GOT3 (cell line): Measurements from ENCODE around the gene SORCS1.

Experiments
- DNase-seq: peaks from one replicate; lab custom pipeline; 2025; ENCODE audit warnings: mixed read lengths; lab: John Stamatoyannopoulos, UW

SORCS1 gene

DNA sequence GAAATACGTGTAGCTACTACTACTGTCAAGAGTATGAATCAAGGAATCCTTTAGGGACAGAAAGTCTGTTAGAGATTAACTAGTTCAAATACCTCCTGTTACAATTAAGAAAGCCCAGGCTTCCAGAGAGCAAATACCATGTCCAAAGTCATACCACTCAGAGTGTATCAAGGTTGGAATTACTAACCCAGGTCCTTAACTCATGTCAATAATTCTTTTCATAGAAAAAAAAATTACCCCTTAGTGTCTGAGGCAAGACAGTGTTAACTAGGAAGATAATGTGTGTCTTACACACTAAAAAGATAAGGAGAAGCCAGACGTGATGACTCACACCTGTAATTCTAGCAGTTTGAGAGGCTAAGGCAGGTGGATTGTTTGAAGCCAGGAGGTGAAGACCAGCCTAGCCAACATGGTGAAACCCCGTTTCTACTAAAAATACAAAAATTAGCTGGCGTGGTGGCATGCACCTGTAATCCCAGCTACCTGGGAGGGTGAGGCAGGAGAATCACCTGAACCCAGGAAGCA lies 423.4 kb downstream of the SORCS1 start:
- DNase-seq = no peak

DNA sequence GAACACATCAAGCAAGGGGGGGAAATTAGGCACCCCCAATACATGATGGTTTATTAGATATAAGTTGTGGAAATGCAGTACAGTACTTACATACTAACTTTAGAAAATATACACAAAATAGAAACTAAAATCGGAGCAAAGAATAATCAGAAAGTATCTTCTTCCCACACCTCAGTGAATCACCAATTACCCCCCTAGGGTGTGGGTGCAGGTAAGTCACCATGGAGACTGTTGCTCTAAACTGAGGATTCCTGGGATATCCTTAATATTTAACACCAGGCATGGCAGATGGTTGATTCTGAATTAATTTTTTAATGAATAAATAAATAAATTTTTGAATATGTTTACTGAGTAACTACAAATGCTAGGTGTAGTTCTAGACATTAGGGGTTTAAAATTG lies 424.4 kb downstream of the SORCS1 start:
- no peak for DNase-seq

DNA sequence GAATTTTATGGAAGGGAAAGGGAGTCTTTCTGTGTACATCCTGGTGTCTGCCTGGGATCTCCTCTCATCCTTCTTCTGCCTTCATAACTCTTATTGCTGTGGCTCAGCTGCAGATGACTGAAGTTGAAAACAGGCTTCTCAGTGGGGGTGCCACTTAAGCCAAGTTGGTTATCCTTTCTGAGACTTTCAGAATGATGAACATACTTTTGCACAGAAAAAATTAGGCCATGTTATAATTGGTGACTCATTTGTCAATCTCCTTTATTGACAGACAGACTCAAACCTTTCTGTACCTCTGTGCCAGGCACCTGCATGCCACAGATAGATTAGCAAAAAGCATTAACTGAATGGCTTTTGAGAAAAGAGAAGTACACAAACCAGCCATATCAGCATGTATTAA lies 430.3 kb downstream of the SORCS1 start:
- no peak for DNase-seq

DNA sequence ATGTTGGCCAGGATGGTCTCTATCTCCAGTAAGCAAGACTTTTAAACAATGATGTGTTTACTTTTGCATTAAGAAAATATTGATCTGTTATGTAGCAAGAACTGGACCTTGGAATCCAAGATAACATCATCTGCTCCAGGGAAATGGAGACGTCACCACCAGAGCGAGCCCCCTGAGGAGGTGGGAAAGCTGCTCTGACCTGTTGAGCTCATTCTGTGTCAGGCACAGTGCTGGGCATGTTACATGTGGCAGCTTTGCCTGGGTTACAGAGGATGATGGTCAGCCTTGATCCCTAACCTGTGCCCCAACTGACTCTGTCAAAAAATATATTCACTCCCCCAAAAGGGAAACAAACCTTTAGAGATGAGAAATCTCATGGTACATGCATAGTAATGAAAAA lies 436.3 kb downstream of the SORCS1 start:
- DNase-seq = no peak

DNA sequence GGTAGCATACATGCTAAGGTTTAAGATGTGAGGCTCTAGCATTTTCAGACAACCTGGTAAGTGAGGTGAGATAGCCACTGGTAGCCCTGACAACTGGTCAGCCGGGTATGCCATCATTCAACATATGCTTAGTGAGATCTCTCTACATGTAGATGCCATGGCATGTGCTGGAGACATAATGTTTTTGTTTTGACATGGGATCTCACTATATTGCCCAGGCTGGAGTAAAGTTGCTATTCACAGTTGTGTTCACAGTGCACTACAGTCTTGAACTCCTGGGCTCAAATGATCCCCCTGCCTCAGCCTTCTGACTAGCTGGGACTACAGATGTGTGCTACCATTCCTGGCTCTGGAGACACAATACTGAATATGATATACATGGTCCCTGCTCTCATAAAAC lies 437.3 kb downstream of the SORCS1 start:
- no peak for DNase-seq

DNA sequence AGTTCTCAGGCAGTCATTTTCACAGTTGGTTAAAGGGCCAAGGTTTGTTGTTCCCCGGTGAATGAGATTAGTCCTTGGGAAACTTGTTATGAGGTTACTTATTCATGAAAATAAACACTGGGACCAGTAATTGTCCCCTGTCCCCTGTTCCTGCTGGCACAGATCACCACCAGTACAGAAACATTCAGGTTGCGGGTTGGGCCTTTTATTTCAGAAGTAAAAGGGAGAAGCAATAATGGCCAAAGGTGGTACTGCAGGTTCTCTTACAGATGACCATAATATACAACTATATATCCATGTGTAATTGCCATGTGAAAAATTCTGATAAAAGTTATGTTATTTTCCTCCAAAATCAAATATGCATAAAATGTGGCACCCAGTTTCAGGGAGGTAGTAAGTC lies 442.0 kb downstream of the SORCS1 start:
- no peak for DNase-seq

DNA sequence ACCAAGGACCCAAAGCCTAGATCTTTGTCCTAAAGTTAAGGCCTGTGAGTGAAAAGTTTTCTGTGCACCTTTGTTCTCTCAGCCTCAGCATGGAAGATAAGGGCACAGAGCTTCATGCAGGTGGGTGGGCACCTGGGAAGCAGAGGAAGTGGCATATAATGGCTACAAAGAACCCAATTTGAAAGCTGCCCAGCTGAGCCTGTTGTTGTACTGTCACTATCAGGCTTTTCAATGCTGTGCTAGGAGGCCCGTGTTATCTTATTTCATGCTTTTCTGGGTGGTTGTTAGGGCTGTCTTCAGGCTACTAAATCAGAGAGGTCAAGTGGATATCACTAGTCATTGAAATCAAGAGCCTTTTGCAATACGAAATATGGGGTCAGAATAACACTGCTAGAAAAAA lies 443.8 kb downstream of the SORCS1 start:
- DNase-seq = no peak

DNA sequence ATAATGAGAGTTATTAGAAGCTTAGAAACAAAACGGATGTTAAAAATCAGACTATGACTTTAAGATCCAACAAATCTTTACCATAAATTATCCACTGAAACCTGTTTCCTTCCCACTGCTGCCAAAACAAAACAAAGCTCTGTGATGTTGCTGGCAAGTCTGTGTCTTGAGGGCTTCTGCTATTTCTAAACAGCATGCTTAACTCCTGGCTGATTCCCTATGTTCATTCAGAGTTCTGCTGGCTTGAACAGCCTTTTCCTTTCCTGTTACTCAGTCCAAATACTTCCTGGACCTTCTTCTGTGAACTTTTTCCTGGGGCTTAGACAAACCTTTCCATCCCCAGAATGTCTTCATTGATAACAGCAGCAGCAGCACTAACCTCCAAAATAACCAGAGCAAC lies 448.1 kb downstream of the SORCS1 start:
- no peak for DNase-seq

DNA sequence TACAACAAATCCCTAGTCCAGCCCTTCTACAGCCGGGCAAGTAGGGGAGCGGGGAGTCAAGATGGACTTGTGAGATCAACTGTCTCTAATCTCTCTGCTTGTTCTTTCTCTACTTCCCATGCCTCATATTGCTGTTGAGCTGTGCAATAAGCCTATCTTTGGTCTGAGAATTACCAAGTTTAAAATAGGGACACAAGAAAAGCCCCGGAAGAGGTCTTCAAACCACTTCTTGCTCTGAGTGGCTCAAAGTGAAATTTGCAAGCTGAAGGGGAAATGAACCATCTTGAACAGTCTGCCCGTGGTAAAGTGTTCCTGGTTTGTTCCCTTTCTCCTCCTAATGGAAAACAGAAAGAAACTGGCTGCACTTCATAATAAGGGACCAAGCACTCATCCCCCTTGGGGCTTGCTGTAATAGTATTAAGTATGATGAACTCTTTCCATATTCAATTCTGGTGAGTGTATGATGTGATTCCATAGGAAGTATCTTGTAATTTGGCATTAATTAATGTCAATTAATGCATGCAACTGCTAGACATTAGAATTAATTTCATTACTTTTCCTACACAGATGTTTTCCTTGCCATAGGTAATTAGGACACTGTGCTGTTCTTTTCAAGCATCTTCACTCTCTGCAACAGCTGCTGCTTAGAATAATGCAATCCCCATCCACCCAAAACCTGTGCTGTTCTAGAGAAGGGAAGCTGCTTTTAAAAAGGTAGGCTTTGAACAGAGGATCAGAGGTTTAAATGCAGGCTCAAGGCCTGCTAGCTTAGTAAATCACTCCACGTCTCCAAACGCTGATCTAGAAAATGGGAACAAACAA lies 449.6 kb downstream of the SORCS1 start:
- no peak for DNase-seq

DNA sequence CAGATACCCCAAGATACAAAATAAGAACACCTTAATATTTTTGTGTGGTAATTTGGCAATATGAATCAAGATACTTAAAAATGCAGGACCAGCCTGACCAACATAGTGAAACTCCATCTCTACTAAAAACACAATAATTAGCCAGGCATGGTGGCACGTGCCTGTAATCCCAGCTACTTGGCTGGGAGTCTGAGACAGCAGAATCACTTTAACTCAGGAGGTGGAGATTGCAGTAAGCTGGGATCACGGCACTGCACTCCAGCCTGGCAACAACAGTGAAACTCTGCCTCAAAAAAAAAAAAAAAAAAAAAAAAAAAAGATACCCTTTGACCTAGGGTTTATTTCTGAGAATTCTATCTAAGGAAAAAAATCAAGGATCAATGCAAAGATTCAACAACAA lies 450.7 kb downstream of the SORCS1 start:
- no peak for DNase-seq

DNA sequence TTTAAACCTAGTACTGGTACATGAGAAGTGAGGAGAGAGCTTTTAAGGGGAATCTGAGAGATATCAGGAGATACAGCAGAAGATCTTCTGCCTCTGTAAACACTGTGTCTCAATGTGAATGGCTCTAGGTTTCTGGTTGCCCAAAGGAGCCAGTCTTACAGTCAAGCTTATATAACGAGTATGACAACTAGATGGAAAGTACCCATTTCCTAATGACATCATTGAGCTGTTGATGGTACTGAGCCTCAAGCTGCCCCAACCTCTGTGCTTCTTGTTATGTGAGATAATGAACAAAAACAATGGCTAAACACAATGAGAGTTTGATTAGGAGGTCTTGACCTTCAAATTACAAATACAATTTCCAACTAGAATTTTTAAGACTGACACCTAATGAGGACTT lies 451.5 kb downstream of the SORCS1 start:
- no peak for DNase-seq

DNA sequence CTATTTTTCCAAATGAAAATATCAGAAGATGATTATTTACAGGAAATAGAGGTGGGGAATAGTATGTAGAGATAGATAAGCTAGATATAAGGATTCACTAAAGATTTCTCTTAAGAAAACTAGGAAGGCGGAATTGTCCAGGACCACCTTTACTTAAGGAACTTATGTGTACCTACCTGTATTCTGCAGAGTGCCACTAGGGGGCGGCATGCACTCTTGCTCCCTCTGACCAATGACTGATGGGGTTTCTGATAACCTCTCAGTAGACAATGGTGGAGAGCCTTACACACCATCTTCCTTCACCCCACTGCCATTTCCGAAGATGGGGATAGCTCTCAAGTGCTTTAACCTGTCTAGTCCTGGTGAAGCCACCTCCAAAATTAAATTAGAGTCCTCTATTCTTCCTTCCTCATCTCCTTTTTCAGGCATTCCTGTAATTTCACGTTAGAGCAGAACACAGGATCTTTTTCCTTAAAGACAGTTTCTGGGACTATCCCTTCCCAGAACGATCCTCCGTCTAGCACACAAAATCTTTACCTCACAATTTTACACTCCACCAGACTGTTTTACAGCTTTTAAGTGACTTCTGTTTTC lies 453.1 kb downstream of the SORCS1 start:
- DNase-seq = no peak

DNA sequence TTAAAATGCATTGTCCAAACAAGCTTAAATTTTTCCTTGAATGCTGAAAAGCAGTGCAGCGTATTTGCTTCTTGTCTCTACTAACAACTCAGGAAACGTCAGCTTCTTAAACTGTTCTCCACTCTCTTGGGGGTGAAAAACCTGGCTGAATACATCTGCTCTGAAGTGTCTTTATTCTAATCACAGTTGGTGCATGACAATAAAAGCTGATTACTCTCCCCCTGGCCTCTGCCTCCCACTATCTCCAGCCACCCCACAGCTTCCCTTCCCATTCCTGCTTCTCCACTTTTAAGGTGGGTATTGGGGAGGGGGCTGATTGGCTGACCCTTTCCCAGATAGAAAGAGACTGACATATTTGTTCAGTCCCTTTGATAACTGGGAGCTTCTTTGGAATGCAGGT lies 456.0 kb downstream of the SORCS1 start:
- DNase-seq = no peak

DNA sequence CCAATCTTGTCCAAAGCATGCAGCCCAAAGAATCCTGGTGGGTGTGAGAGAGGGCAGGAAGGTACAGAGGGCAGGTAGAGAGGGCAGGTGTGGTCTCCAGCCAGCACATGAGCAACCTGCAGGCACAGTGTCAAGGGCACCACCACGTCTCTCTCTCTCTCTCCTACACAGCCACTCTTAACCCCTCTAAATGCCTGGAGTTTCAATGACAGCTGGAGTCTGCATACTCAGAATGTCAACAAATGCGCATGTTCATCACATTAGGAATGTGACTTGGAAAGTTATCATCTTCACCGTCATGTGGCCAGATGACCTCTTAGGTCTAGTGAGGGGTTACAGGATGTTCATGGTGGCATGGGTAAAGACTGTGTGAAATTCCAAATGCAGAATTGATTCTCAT lies 456.8 kb downstream of the SORCS1 start:
- no peak for DNase-seq

DNA sequence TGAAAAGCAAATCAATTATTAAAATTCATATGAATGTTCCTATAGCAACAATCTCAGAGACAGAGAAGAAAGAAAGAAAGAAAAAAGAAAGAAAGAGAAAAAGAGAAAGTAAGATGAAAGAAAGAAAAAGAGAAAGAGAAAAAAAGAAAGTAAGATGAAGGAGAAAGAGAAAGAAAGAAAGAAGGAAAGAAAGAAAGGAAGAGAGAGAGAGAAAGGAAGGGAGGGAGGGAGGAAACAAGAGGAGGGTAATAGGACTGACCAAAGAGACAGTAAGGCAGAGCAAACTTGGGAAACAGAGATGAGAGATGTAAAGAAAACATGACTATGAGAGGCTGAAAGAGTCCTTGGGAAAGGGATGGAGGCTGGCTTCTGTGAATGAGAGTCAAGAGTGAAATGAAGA lies 458.4 kb downstream of the SORCS1 start:
- no peak for DNase-seq

DNA sequence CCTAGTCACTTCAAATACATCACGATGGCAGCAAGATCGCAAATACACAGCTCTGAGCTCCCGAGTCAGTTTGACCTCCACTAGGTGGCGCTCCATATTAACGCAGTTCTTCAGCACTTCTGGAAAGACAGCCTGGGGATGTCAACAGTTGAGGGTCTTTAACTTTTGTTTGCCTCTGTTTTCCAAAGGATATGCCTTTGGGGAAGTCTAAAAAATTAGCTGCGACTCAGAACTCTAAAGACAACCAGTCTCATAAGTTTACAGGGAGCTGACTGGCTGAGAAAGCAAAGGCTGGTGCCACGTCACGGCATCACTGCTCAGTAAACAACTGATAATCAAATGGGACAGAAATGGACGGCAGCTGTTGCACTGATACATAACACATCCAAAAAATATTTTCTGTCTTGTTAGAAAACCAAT lies 458.8 kb downstream of the SORCS1 start:
- DNase-seq = no peak

DNA sequence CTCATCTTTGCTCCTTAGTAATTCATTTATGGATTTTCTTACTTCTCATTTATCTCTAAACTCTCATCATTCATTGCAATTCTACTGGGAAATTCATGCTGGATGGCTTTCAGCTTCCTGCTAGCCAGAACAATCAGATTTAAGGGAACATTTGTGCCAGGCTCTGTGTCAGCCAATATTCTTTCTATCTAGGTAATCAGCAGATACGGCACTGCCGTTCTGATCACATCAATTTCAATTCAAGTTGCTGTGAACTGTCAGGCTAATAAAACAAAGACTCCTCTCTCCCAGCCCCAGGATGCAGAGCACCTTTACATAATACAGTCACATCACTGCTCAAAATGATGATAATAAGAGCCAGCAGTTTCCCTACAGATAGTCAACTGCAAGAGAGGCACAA lies 468.3 kb downstream of the SORCS1 start:
- DNase-seq = no peak

DNA sequence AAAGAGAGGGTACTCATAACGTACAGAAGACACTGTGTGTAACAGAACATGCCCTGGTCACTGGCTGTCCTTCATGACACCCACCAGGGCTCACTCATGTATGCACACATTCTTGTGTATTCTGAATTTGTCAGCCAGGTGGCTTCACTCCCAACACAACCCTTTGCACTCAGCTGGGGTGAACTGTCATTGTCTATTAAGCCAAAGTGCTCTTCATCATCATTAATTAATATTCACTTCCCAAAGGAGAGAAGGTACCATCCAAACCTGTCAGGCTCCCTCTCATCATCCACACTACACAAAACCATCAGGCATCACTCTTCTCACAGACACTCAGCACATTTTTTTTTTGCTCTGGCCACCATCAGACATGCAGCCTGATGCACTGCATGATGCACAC lies 469.8 kb downstream of the SORCS1 start:
- no peak for DNase-seq

DNA sequence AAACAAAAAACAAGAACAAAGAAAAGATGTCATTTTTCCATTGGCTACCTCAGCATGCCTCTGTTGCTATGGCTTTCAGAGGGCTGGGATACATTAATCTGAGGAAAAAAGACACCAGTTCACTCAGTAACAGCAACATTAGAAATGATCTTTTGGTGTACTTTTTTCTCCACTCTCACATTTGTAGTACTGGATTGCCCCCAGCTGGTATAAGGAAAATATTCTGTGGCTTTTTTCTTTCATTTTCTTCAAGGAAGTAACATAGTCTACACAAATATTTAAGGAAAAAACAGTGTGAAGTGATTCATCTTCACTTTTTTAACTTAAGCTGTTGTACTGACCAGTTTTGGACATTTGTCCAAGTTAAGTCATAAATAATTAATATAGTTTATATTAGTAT lies 482.3 kb downstream of the SORCS1 start:
- DNase-seq = no peak

DNA sequence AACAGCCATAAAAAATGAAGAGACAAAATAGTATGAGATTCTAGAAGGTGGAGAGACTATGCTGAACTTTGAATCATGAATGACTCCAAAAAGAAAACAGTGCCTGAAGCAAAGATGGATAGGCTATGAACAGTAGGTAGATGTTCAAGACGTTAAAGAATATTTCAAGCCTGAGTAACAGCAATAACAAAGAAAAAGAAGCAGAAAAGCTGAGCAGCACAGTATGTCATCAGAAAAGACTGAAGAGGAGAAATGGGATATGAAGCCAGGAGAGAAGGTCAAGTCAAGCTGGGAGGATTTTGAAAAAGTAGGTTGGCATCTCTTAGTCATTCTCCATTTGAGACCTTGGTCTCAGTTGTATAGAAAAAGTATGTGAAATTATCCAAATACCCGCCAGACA lies 484.4 kb downstream of the SORCS1 start:
- no peak for DNase-seq

DNA sequence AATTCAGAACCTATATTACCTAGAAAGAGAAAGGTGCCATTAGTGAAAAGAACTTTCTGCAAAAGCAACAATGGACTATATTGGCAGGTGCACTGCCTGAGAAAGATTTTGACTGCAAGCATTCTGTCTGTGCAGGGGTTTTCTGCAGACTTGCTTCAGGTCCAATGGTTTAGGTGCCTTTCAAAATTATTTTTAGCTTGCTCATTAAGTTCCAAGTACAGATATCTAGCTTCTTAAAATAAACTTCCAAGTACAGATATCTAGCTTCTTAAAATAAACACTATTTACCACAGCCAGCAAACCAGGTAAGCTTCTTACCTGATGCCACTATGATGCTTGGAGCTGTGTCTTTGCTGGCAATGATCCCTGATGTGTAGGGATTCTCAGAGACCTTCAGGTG lies 485.2 kb downstream of the SORCS1 start:
- no peak for DNase-seq

DNA sequence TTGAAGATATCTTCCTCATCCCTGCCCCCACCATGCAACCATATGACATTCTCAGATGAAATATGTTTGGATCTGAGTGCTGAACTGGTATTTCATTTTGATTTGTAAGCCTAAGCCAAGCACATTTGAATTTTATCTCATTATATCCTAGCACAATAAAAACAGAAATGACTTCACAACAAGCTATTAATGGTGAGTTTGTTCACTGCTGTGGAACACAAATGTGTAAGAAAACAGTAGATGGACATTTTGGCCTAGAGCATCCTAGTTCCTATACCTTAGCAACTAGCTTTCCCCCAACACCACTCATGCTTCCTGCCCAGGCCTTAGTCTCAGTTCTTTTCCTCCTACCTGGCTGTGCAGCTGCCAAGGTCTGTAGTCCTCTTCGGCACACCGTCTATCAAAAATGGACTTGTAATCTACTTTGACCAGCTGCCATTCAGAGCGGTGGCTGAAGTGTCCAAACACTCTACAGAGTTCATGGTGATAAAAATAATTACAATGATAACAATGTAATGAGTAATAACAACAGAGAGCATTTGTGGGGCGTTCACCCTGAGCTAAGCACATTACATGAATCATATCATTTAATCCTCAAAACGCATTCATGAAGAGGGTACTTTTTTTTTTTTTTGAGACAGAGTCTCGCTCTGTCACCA lies 491.9 kb downstream of the SORCS1 start:
- DNase-seq = no peak

DNA sequence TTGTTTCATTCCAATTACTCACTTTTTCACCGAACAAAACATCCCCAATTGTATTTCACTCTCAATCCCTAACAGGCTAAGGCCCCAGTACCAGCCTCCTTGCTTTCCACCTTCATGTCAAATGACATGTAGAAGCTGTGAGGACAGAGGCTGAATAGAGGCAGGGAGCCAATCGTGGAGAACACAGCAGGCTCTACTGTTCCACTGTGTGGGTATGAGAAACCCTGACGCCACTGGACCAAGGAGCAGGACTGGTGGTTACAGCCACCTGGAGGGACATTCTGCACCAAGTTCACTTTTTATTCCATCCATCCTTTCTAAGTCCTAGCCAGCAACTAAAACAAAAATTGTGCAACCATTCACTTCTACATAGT lies 502.8 kb downstream of the SORCS1 start:
- DNase-seq = no peak
